H54 (cell line): ENCODE results near the gene XRN2.

ENCODE experiments used
- DNase-seq: peaks from one replicate; pipeline ENCODE4 v3.0.0; 2011; ENCODE audit warnings: low spot score, mixed read lengths; ENCODE audit not compliant: insufficient read length
- FAIRE-seq: peaks from 3 replicates; lab custom pipeline; 2011; peaks lifted over from hg19 to GRCh38; lab: Jason Lieb, UNC
- POLR2A ChIP-seq: IDR thresholded peaks from 2 replicates; pipeline ENCODE4 v1.6.1; 2011; ENCODE audit warnings: low read depth, mild to moderate bottlenecking, low read length

XRN2 gene

DNA sequence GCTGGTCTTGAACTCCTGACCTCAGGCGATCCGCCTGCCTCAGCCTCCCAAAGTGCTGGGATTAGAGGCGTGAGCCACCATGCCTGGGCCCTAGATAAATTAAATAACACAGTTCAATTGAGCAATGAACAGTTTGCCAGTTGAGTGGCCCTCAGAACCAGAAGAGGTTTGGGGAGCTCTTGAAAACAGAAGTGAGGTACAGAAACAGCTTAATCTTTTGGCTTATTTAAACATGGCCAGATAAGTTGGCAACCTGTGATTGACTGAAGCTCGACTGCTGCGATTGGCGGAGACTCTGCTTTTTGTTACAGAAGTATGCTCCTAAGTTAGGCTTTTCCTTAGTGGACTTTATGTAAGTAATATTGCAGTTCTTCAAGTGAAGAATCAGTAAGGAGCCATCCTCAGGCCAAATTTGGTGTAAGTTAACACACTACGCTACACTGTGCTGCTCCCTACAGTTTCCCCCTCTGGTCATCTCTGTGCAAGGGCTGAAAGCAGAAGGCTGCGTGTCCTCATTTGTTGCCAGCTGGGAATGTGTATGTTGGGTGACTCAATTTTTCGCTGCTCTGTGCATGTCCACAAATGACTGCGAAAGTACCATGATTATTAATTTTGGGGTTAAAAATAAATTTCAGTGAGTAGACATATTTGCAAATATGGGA, 9.8 kb downstream of the XRN2 start:
- DNase-seq = no peak
- TF ChIP-seq POLR2A = no peak
- FAIRE-seq = no peak

- no peak for TF ChIP-seq POLR2A
- no peak for DNase-seq
- FAIRE-seq = peak; percentile 88
These were observed 12.0 kb downstream of the XRN2 start for GRCh38 chr20:21315138-21315537.

GRCh38 chr20:21322083-21322710, 19.1 kb downstream of the XRN2 start:
- FAIRE-seq (no peak), DNase-seq (no peak)

DNA sequence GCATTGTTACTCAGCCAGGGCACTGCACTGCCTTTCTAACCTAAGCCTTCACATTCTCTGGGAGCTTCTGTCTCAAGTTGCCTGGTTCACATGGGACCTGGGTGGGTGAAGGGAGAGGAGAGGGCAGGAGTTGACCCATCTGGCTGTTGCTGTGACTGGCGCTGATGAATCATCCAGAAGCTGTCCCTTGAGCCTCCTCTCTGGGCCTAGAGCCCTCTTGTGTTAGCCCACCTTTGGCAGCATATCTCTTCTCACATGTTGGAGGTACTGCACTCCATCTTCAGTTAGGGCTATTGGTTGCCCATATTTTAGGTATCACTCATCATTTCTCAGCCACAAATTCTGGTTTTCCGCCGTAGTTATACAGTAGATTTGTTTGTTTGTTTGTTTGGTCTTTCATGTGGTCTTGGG, 19.8 kb downstream of the XRN2 start:
- FAIRE-seq (no peak), DNase-seq (no peak)
- no peak for TF ChIP-seq POLR2A

More at GRCh38 chr20:21322083-21322710, 19.1 kb downstream of the XRN2 start:
- no peak for TF ChIP-seq POLR2A

- no peak for TF ChIP-seq POLR2A
- peak; percentile 41 for DNase-seq
- peak; percentile 93 for FAIRE-seq
These were observed 20.5 kb downstream of the XRN2 start for GRCh38 chr20:21323640-21324039.

GRCh38 chr20:21324126-21324525, 21.0 kb downstream of the XRN2 start:
- DNase-seq (no peak), FAIRE-seq (no peak)
- TF ChIP-seq POLR2A = no peak

DNA sequence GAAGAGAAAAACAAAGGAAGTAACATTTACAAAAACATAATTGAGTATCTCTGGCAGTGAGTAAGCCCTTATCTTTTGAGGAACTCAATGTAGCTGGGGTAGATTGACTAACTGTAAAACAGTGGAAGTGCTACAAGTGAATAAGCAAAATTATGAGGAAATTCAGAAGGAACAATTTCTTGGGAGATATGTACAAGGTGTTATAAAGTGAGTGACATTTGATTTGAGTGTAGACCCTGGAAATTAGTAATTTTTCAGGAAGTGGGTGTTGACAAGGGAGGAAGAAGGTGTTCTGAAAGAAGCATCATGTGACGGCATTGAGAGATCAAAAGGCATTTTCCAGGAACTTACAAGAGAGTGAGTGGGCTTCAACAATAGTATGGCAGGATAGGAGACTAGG, 22.2 kb downstream of the XRN2 start:
- TF ChIP-seq POLR2A = no peak
- no peak for FAIRE-seq
- DNase-seq = no peak

DNA sequence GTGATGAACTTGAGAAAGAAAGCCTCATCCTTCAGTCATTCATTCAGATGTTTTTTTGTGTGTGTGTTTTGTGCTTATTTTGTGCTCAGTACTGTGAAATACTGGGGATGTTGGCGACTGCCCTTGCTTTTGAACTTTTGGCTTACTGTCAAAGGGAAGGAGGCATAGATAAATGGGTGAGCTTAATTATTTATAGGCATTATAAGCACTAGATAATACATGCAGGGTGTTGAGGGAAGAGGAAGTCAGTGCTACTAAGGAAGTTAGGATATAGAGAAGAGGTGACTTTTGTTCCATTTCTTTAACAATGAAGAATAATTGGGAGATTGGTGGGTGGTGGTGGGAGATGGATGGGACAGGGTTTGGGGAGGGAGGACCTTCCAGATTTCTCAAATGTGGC, 23.6 kb downstream of the XRN2 start:
- no peak for TF ChIP-seq POLR2A
- DNase-seq (no peak), FAIRE-seq (no peak)

DNA sequence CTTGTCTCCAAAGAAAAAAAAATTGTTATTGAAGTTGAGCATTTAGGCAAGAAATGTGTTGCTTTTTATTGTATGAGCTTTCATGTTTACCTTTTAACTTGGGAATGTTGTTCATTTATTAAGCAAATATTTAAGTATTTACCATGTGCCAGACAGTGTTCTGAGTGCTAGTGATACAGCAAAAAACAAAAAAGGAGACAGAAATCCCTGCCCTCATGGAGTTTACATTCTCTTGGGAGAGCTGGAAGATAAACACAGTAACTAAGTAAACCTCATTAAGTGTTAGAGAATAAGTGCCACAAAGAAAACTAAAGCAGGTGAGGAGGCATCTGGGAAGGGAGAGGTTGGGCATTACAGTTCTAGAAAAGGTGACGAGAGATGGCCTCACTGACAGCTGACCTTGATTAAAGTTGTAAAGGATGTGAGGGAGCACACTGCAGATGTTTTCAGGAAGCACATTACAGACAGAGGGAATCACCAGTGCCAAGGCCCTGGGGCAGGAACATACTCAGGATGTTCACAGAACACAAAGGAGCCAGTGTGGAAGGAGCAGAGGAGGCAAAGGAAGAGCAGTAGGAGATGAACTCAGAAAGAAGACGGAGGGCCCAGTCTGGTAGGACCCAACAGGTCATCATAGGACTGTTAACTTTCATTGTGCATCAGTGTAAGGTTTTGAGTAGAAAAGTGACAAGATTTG, 33.5 kb downstream of the XRN2 start:
- FAIRE-seq (no peak), DNase-seq (no peak)
- no peak for TF ChIP-seq POLR2A

- no peak for FAIRE-seq
- no peak for TF ChIP-seq POLR2A
- no peak for DNase-seq
These were observed 35.2 kb downstream of the XRN2 start for GRCh38 chr20:21338291-21338690.

DNA sequence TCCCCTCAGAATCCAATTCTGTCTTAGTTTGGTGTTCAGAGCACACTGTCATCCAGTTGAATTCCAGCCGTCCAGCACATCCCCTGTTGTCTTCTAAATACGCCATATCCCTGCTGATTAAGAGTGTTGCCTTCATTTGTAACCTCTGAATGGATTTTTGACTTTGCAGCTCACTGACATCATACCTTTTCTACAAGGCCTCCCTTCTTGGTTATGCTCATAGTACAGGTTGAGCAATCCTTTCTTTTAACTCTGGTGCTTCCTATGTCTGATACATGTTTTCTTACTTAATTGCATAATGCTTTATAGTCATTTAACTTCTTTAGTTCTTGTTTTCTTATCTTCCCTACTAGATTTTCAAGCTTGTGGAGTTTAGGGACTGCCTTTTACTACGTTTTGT, 36.4 kb downstream of the XRN2 start:
- no peak for FAIRE-seq
- no peak for DNase-seq
- no peak for TF ChIP-seq POLR2A

DNA sequence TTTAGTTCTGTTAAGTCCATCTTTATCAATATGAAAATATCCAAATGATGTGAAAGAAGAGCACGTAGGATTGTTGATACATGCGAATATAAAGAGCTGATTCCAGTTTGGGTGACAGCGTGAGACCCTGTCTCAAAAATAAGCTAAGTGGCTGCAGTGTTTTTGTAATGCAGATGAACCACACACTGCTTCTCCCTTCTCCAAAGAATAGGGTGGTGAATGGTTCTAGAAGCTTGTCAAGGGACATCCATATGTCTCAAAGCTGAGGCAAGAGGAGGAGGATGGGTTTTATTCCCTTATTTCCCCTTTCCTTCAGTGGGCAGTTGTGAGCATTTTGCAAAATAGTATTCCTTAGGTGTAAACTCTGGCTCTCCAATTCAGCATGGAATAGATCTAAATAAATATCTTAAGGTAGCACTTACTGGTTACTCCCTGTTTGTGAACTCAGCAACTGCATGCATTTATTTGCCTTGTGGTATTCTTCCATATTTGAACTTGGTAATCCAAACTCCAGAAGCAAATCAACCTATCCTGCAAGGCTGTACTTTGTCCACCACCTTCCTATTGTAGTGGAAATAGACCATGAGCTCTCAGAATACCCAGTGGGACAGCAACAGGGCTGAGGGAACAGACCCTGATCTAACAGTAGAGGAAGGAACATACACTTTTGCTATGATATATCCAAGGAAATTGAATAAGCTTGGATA, 38.0 kb downstream of the XRN2 start:
- FAIRE-seq (no peak), DNase-seq (no peak)
- no peak for TF ChIP-seq POLR2A

- no peak for TF ChIP-seq POLR2A
- DNase-seq = no peak
- FAIRE-seq = no peak
These were observed 39.7 kb downstream of the XRN2 start for GRCh38 chr20:21342656-21343345.
